ENCODE measurements around the gene APIP. TPM values are rescaled to one million over a fixed set of nuclear protein-coding genes. Genes with fewer than 3 reads are reported as not detected.

The APIP gene
- total and polyA plus RNA-seq, 2 experiments from 2014 or later = 22.5 to 25.2 TPM

DNA sequence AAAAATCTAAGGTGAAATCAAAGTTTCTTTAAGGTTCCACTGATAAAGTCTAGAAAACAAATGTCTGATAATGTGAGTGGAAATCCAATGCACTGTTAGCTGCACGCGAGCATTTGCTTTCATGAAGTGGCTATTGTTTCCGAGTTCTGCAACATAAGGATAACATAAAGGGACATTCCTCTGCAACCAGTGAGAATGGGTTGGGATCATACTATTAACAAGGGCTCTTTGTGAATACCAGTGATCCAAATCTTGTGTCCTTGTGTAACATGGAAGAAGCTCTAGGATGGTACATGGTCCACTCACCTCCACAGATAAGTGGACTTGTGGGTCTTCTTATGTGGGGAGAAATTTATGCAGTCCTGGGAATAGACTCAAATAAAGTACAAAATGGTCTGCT lies 24.6 kb downstream of the APIP start:
- H3K4me2 ChIP-seq (ENCODE audit: unreplicated experiment) = no peak overlapping the region
- in situ Hi-C loops (cut with MboI) = loop anchor here (5.0 kb wide), 1 partner anchor 304 kb away; no protein-coding TSS in a partner anchor
- H3K4me3 ChIP-seq = no peak overlapping the region
- H3K9me3 ChIP-seq (ENCODE audit: low read depth) = no peaks in the 10 kb centered on the region
- no peaks in the 10 kb centered on the region for H4K20me1 ChIP-seq (ENCODE audit: insufficient read depth)
- no peak for DNase-seq
- TF ChIP-seq EZH2 (IDR thresholded peaks at IDR 0.05; ENCODE audit: insufficient read depth, poor library complexity, severe bottlenecking) = no peak
- no peak for TF ChIP-seq EZH2phosphoT487 (IDR thresholded peaks at IDR 0.05; ENCODE audit: insufficient read depth, low read depth)
- 0 out of 2 replicates have a peak, but pooled peaks cover 5% of the 10 kb centered on the region for H3K36me3 ChIP-seq (ENCODE audit: low read depth)
- H3K4me1 ChIP-seq (ENCODE audit: insufficient read depth) = no peaks in the 10 kb centered on the region
- H3F3A ChIP-seq (ENCODE audit: insufficient read depth) = no peaks in the 10 kb centered on the region
- H3K27me3 ChIP-seq (replicated peaks; ENCODE audit: insufficient read depth) = no peaks in the 10 kb centered on the region
- no peak overlapping the region for H2AFZ ChIP-seq
- no peaks in the 10 kb centered on the region for H3K9me2 ChIP-seq (ENCODE audit: insufficient read depth)
- no peak overlapping the region for H3K9ac ChIP-seq
- no peak overlapping the region for H3K27ac ChIP-seq
- H3K79me2 ChIP-seq (ENCODE audit: insufficient read depth) = no peaks in the 10 kb centered on the region
- 82 to 84% methylated on average over 3 of the region's 3 CpGs for WGBS, 2 experiments (ENCODE audit: low coverage in 1 of 2, low lambda C conversion rate in 2 of 2, missing lambda C conversion rate in 2 of 2)

- Histone ChIP-seq H3K9me2 (ENCODE audit: insufficient read depth) (no peaks in the 10 kb centered on the region), H3K36me3 (ENCODE audit: low read depth) (0 out of 2 replicates have a peak, but pooled peaks cover 5% of the 10 kb centered on the region), H3K9me3 (ENCODE audit: low read depth) (no peaks in the 10 kb centered on the region), H3K27me3 (replicated peaks; ENCODE audit: insufficient read depth) (no peaks in the 10 kb centered on the region), H3K4me1 (ENCODE audit: insufficient read depth) (no peaks in the 10 kb centered on the region), H3K79me2 (ENCODE audit: insufficient read depth) (no peaks in the 10 kb centered on the region), H4K20me1 (ENCODE audit: insufficient read depth) (no peaks in the 10 kb centered on the region), H3K9ac (no peak overlapping the region), H3K4me3 (no peak overlapping the region), H3F3A (ENCODE audit: insufficient read depth) (no peaks in the 10 kb centered on the region), H3K27ac (no peak overlapping the region), H3K4me2 (ENCODE audit: unreplicated experiment) (no peak overlapping the region), H2AFZ (no peak overlapping the region)
- TF ChIP-seq EZH2phosphoT487 (IDR thresholded peaks at IDR 0.05; ENCODE audit: insufficient read depth, low read depth) (no peak), EZH2 (IDR thresholded peaks at IDR 0.05; ENCODE audit: insufficient read depth, poor library complexity, severe bottlenecking) (no peak)
- peak; percentile 64 for DNase-seq
- 52 to 54% methylated on average over 1 of the region's 1 CpG for WGBS, 2 experiments (ENCODE audit: low coverage in 1 of 2, low lambda C conversion rate in 2 of 2, missing lambda C conversion rate in 2 of 2)
- in situ Hi-C loops (cut with MboI) = loop anchor here (5.0 kb wide), 1 partner anchor 304 kb away; no protein-coding TSS in a partner anchor
These were observed 25.4 kb downstream of the APIP start for GRCh38 chr11:34890812-34891211.

DNA sequence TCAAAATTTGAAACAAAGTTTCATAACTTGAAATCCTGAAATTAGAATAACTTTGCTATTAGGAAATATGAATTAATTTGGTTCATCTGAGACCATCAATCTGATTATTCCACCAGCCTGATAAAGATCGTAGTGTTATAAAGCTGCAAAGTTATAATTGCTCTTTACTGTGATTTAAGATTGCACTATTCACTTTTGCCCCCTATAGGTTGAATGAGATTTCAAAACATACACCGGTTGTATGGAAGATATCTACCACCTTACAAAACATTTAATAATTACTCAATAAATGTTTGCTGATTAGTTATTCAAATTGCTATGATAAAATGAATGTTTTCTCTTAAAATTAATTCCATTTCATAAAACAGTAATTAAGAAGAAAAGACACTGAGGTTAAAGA lies 26.1 kb downstream of the APIP start:
- H3K9me2 ChIP-seq (ENCODE audit: insufficient read depth) = no peaks in the 10 kb centered on the region
- H3K36me3 ChIP-seq (ENCODE audit: low read depth) = 0 out of 2 replicates have a peak, but pooled peaks cover 5% of the 10 kb centered on the region
- H3K79me2 ChIP-seq (ENCODE audit: insufficient read depth) = no peaks in the 10 kb centered on the region
- no peak overlapping the region for H2AFZ ChIP-seq
- H3K27ac ChIP-seq = no peak overlapping the region
- no peaks in the 10 kb centered on the region for H3F3A ChIP-seq (ENCODE audit: insufficient read depth)
- H3K9me3 ChIP-seq (ENCODE audit: low read depth) = no peaks in the 10 kb centered on the region
- H3K4me2 ChIP-seq (ENCODE audit: unreplicated experiment) = no peak overlapping the region
- H3K4me1 ChIP-seq (ENCODE audit: insufficient read depth) = no peaks in the 10 kb centered on the region
- in situ Hi-C loops (cut with MboI) = loop anchor here (5.0 kb wide), 1 partner anchor 303 kb away; no protein-coding TSS in a partner anchor
- H3K27me3 ChIP-seq (replicated peaks; ENCODE audit: insufficient read depth) = no peaks in the 10 kb centered on the region
- no peak overlapping the region for H3K9ac ChIP-seq
- no peak overlapping the region for H3K4me3 ChIP-seq
- no peak for TF ChIP-seq EZH2phosphoT487 (IDR thresholded peaks at IDR 0.05; ENCODE audit: insufficient read depth, low read depth)
- no peak for TF ChIP-seq EZH2 (IDR thresholded peaks at IDR 0.05; ENCODE audit: insufficient read depth, poor library complexity, severe bottlenecking)
- WGBS, 2 experiments (ENCODE audit: low coverage in 1 of 2, low lambda C conversion rate in 2 of 2, missing lambda C conversion rate in 2 of 2) = 74 to 82% methylated on average over 2 of the region's 2 CpGs
- H4K20me1 ChIP-seq (ENCODE audit: insufficient read depth) = no peaks in the 10 kb centered on the region
- no peak for DNase-seq

DNA sequence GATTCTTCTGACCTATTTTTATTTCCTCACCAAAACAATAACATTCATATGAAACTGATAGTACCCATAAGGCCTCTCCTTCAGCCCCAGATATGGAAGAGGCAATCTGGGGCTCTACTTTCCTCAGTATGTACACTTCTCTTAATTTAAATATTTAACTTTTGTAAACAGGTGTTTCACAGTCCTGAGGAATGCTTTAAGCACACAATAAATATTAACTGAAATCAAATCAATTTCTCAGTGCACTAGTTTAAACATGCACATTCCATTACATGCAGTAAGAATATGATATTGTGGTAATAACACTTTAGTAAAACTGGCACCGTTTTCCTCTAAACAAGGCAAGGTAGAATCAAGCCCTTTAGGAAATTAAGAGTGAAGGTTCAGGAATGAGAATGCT lies 28.9 kb downstream of the APIP start:
- no peaks in the 10 kb centered on the region for H3K79me2 ChIP-seq (ENCODE audit: insufficient read depth)
- H3K4me2 ChIP-seq (ENCODE audit: unreplicated experiment) = no peak overlapping the region
- no peaks in the 10 kb centered on the region for H3F3A ChIP-seq (ENCODE audit: insufficient read depth)
- no peak overlapping the region for H2AFZ ChIP-seq
- no peak for DNase-seq
- in situ Hi-C loops (cut with MboI) = no loop called here
- H3K9me3 ChIP-seq (ENCODE audit: low read depth) = no peaks in the 10 kb centered on the region
- no peak overlapping the region for H3K9ac ChIP-seq
- peaks cover 5% of the 10 kb centered on the region; the same call in 1 of the 2 replicates for H3K36me3 ChIP-seq (ENCODE audit: low read depth)
- no peaks in the 10 kb centered on the region for H3K4me1 ChIP-seq (ENCODE audit: insufficient read depth)
- H3K9me2 ChIP-seq (ENCODE audit: insufficient read depth) = no peaks in the 10 kb centered on the region
- 88 to 100% methylated on average over 1 of the region's 1 CpG for WGBS, 2 experiments (ENCODE audit: low coverage in 1 of 2, low lambda C conversion rate in 2 of 2, missing lambda C conversion rate in 2 of 2)
- no peak for TF ChIP-seq EZH2 (IDR thresholded peaks at IDR 0.05; ENCODE audit: insufficient read depth, poor library complexity, severe bottlenecking)
- no peak for TF ChIP-seq EZH2phosphoT487 (IDR thresholded peaks at IDR 0.05; ENCODE audit: insufficient read depth, low read depth)
- H3K27ac ChIP-seq = no peak overlapping the region
- H4K20me1 ChIP-seq (ENCODE audit: insufficient read depth) = no peaks in the 10 kb centered on the region
- H3K4me3 ChIP-seq = no peak overlapping the region
- no peaks in the 10 kb centered on the region for H3K27me3 ChIP-seq (replicated peaks; ENCODE audit: insufficient read depth)

Data from GM23248 (cell line).